GM19328 (cell line): ENCODE data around the gene CYP24A1.

Source experiments
- ATAC-seq: cut with Tn5 transposase; IDR thresholded peaks from one replicate; pipeline ENCODE4 v1.9.1; 2021; ENCODE audit warnings: mild to moderate bottlenecking, moderate library complexity; ENCODE audit not compliant: unreplicated experiment

Gene CYP24A1

DNA sequence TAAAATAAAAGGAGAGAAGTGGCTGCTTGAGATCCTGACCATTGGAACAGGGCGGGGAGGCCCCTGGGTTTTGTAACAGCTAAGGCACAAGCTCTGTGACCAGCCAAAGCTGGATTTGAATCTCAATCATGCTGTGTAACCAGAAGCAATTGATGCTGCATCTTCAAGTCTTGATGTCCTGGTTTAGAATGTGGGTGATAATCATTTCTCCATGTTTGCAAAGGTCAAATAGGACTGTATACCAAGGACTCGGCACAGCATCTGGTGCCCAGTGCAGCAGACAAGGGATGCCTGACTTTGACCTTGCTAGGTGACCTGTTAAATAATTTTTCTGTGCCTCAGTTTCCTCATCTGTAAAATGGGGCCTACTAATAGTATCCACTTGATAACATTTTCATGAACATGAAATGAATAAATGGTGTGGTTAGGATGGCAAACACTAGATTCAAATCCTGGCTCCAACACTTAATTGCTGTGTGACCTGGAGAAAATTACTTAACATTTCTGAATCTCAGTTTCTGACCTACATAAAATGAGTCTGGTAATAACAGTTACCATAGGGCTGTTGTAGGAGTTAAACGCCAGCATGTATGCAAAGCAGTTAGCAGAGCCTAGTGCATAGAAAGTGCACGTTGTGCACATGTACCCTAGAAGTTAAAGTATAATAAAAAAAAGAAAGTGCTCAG, 57.1 kb downstream of the CYP24A1 start:
- no peak for ATAC-seq

DNA sequence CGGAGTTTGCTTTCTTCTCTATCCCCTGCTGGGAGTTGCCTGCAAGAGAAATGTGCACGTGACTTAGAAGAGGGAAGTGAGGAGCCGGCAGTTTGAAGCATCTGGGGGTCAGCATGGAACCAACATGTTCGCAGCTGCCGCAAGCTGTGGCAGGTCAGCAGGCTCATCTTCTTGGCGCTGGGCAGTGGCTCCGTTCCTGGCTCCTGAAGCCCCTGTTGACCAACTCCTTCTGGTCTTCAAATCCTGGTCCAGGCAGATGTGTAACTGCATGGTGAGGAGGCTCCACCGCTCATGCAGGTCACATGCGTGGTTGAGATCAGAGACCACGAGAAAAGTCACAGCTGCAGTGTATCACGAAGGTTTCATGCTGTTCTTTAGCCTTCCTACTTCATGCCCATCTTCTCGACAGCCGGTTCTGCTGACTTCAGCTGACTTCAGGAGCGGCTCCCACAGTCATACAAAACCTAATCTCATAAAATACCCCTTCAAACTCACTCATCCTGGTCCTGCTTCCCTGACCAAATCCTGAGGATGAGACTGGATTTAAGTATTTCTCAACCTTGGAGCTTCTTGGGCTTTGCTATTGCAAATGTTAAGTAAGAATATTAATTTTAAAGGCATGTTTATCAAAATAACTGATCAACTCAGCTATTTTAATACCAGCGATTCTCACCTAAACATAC, 58.5 kb downstream of the CYP24A1 start:
- no peak for ATAC-seq

DNA sequence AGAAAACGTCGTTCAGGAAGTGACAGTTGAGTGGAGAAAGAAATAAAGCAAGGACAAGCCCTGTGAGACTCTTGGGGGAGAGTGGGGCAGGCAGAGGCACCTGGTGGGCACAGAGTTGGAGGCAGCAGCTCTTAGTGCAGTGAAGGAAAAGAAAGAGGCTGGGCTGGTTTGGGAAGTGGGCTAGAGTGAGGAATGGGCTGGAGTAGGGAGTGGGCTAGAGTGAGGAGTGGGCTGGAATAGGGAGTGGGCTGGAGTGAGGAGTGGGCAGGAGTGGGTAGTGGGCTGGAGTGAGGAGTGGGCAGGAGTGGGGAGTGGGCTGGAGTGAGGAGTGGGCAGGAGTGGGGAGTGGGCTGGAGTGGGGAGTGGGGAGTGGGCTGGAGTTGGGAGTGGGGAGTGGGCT, 59.7 kb downstream of the CYP24A1 start:
- ATAC-seq = no peak

DNA sequence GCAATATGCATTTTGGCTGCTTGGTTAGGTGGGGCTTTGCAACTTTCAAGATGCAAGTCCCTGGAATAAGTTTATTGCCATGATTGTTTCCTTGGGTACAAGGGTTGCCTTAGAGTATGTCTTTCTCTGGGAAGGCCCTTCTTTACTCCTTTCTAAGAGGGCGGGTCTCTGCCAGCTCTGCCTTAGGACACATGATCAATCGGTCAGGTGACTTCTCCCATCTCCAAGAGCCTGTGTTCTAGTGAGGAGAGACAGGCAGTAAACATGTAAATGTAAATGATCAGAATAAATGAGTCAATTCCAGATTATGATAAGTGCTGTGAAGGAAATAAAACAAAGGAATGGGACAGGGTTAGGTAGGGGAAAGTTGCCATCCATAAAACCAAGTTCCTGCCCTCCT, 60.2 kb downstream of the CYP24A1 start:
- no peak for ATAC-seq

DNA sequence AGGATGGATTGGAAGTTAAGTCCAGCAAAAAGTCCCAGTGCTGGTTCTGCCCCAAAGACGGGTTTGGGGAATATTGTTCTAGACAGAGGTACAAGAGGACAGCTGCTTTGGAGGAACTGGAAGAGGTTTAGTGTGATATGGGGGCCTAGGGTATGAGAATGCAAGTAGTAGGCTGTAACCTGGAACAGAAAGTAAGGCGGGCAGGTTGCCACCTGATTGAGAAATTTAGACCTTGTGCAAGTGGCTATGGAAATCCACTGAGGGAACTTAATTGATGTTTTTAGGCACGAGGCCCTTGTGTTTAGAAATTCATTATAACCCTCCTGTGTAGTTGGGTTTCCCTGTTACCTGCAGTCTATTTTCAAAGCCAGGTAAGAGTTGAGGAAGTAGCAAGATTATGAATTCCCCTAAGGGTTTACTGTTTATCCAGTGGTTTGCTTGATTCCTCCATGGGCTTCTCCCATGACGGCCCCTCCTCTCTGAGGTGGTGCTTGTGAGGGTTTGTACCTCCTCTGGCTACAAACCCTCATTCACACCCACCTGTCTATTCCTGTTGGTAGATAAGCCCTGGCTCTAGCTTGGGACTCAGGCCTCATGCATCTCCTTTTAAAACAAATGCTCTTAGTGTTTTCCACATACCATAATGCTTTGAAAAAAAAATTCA, 61.4 kb downstream of the CYP24A1 start:
- no peak for ATAC-seq

DNA sequence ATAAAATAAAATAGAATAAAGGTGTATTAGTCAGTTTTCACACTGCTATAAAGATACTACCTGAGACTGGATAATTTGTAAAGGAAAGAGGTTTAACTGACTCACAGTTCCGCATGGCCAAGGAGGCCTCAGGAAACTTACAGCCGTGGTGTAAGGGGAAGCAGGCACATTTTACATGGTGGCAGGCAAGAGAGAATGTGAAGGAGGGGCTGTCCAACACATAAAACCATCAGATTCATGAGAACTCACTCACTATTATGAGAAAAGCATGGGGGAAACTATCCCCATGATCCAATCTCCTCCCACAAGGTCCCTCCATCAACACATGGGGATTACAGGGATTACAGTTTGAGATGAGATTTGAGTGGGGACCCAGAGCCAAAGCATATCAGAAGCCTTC, 62.3 kb downstream of the CYP24A1 start:
- no peak for ATAC-seq

DNA sequence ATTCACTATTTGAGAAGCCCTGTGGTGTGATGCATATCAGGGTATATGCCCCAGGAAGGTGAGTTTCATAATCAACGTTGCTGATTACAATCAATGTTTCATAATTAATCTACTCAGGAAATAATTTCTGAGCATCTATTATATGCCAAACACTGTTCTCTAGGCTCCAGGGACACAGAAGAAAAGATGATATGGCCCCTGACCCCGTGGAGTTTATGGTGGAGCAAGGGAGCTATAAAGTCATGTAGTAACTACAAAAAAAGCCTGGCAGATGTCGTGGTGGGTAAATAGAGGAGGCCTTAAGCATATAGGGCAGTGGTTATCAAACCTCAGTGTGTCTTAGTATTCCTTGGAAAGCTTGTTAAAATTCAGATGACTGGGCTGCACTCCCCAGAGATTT, 63.3 kb downstream of the CYP24A1 start:
- no peak for ATAC-seq

DNA sequence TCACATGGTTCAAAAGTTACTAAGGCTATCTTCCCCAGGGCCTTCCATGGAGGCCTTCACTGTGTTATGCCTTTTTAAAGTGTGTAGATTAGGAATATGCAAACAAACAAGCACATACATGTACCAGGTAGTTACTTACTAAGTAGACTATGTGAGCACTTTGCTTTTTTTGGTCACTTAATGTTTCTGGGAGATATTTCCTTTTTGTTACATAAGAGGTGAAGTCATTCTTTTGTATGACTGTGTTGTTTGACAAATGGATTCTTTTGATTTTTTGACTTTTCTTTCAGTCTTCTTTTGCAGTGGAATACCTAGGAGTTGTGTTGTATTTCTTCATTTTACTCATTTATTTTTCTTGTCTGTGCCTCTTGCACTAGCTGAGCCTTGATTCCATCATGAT, 63.7 kb downstream of the CYP24A1 start:
- ATAC-seq = no peak

DNA sequence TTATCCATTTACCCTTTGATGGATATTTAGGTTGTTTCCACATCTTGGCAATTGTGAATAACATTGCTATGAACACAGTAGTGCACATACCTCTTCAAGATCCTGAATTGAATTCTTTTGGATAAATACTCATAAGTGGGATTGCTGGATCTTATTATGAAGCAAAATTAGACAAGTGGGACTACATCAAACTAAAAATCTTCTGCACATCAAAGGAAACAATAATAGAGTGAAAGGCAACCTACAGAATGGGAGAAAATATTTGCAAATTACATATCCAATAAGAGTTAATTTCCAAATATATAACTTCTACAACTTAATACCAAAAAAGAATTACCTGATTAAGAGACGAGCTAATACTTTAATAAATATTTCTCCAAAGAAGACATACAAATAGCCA, 65.0 kb downstream of the CYP24A1 start:
- no peak for ATAC-seq

DNA sequence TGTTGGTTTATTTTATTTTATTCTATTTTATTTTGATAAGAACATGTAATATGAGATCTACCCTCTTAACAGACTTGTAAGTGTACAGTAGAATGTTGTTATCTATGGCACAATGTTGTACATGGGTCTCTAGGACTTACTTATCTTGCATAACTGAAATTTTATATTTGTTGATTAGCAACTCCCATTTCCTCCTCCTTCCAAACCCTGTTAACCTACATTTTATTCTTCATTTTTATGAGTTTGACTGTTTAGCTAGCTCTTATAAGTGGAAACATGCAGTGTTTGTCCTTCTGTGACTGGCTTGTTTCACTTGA, 65.5 kb downstream of the CYP24A1 start:
- no peak for ATAC-seq

DNA sequence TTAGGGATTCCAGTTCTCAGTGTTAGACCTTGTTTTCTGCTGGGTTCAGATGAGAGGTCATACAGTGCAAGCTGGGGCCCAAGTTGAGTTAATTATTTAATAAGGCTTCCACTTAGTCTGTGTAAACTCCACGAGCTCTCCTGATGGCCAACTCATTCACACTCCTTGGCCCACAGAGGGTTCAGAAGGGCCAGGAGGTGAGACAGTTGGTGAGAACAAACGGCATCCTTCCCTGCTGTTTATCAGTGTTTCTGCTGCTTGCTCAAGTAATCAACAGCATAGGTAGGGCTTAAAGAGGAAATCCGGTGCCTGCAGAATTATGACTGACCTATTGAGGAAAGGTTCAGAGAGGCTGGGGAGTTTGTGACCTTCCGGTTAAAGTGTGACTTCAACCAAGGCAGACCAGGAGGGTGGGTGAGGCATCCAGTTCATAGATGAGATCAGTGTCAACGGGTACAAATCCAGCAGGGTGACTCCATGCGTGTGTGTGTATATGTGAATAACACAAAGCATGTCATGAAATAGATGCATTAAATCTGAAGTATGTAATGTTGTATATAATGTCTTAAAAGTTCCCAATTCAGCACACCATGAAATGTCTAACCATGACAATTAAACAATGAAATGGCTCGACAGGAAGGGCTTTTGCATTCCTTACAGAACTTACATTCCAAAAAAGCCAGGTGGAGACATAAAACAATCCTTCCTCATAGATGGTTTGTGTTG, 66.0 kb downstream of the CYP24A1 start:
- no peak for ATAC-seq

DNA sequence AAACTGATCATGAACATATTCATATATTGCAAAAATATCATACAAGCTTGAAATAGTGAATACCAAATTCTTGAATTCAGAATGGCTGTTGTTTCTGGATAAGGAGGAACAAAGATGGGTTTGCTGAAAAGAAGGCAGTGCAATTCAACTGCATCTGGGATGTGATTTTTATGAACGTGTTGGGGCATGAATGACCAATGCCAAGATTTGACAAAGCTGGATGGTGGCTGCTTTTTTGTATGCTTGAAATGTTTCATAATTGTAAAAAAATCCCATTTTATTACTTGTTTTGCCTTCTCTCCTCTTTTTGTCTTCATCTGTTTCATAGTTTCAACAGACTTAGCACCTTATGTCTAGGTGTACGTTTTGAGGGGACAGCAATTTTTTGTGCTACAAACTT, 66.6 kb downstream of the CYP24A1 start:
- ATAC-seq = no peak

DNA sequence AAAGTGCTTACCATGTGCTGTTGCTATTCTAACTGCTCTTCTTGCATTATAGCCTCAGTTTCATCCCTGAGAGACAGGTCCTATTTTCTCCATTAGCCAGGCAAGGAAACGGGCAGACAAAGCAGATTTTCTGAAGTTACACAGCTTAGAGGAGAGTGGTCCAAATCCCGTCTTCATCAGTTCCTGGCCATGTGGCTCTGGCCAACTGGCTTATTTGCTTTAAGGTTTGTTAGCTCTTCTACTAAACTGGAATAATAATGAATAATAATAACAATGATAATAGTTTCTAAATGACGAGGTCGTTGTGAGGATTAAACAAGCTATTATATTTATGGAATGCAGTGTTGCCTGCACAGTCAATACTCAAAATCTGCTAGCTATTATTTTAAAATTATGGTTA, 67.6 kb downstream of the CYP24A1 start:
- ATAC-seq = no peak

DNA sequence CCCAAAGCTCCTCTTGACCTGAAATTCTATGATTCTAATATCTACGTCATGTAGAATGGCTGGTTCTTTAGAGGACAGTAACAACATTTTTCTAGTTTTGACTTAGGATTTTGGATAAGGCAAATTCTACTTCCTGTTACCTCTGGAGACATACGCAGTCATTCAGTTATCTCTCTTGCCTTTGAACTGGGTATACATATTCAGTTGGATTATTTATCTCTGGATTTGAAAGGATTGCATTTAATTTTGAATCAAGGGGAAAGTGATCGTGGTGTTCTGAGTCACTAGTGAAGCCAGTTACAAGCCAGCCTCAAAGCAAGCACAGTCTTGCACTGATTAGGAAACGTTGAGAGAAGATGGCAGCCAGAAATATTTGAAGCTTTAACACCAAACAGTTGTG, 68.1 kb downstream of the CYP24A1 start:
- ATAC-seq = no peak

DNA sequence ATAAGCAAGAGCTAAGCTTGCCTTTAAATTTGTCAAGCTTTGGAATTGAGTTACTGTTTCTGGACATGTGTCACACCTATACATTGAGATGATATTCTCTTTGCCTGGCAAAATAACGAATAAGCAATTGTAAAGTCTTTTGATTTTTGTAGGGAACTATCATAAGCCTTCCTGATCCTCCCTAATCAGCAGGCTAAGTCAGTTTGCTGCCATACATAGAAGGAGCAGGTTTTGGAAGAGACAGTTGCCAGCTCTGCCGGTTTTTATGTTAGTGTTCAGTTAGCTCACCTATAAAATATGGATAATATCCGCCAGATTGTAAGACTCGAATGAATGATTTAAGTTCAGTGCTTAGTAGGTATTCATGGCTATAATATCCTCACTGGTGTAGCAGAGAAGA, 69.0 kb downstream of the CYP24A1 start:
- no peak for ATAC-seq

DNA sequence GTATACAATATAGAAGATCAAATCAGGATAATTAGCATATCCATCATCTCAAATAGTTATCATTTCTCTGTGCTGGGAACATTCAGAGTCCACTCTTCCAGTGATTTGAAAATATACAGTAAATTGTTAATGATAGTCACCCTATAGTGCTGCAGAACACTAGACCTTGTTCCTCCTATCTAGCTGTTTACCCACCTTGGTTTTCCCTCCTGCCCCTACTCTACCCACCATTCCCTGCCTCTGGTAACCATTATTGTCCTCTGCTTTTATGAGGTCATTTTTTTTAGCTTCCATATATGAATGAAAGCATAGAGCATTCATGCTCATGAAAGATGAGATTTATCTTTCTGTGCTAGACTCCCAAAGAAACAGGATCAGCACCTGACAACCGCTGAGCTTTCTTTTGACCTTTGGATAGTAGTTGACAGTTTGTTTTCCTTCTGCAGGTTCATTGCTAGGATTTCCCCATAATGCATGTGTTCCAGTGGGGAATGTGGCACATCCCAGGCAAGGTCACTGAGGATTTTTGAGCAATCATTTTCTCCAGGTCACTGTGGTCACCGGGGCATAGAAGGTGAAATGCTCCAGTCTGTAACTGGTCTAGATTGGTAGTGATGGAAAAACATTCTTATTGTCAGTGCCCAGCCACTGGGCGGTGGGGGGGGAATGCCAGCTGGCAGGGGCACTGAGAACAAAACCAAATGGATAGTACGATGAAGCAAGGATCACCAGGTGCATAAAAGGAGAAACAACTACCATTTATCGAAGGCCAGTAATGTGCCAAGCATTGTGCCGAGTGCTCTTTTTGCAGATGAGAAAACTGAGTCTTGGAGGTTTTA, 69.8 kb downstream of the CYP24A1 start:
- no peak for ATAC-seq
